ENCODE results near the gene CXCL11. TPM values are rescaled to one million over a fixed set of nuclear protein-coding genes. Genes with fewer than 3 reads are reported as not detected.

Gene CXCL11
- total and polyA plus RNA-seq, 2 experiments from 2014 or later = 0.81 to 1.9 TPM

DNA sequence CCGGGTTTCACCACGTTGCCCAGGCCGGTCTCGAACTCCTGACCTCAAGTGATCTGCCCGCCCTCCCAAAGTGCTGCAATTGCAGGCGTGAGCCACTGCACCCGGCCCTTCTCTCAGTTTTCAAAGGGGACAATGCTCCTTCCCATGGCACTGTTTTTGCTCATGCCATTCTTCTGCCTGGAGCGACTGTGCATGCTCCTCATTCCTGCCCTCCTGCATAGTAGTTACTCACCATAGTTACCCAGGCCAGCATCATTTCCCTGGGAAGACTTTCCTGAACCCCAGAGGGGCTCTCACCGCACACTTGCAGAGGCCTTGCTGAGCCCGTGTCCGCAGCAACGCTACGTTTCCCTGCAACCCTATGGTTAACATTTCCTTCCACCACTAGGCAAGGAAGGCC lies 25.3 kb downstream of the CXCL11 start:
- Histone ChIP-seq H3K4me1 (ENCODE audit: insufficient read depth) (peaks cover 11% of the 10 kb centered on the region), H3K36me3 (ENCODE audit: insufficient read depth) (no peaks in the 10 kb centered on the region), H3K27me3 (ENCODE audit: insufficient read depth) (no peaks in the 10 kb centered on the region), H3K9me2 (ENCODE audit: insufficient read depth) (no peaks in the 10 kb centered on the region), H3K4me3 (no peak overlapping the region), H3K4me2 (no peak overlapping the region), H3K27ac (ENCODE audit: low read depth) (no peak overlapping the region), H2AFZ (peak overlapping the region; percentile 76), H4K20me1 (replicated peaks; ENCODE audit: insufficient read depth) (no peaks in the 10 kb centered on the region), H3F3A (replicated peaks; ENCODE audit: low read depth) (no peaks in the 10 kb centered on the region), H3K79me2 (replicated peaks; ENCODE audit: insufficient read depth) (no peaks in the 10 kb centered on the region)
- no peak for TF ChIP-seq STAT1 (IDR thresholded peaks at IDR 0.05; ENCODE audit: unreplicated experiment)
- no peak for TF ChIP-seq CREB1 (CRISPR knock-in tag; IDR thresholded peaks at IDR 0.05; ENCODE audit: low read depth)
- TF ChIP-seq, protein P1, sequence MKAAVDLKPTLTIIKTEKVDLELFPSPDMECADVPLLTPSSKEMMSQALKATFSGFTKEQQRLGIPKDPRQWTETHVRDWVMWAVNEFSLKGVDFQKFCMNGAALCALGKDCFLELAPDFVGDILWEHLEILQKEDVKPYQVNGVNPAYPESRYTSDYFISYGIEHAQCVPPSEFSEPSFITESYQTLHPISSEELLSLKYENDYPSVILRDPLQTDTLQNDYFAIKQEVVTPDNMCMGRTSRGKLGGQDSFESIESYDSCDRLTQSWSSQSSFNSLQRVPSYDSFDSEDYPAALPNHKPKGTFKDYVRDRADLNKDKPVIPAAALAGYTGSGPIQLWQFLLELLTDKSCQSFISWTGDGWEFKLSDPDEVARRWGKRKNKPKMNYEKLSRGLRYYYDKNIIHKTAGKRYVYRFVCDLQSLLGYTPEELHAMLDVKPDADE (IDR thresholded peaks at IDR 0.05) = no peak
- TF ChIP-seq ZNF114 (CRISPR knock-in tag; IDR thresholded peaks at IDR 0.05) = no peak
- TF ChIP-seq EZH2phosphoT487 (IDR thresholded peaks at IDR 0.05; ENCODE audit: unreplicated experiment) = no peak
- no peak for TF ChIP-seq JUNB (IDR thresholded peaks at IDR 0.05; ENCODE audit: unreplicated experiment)
- no peak overlapping the region for H3K27ac Mint-ChIP-seq
- peaks cover 18% of the 10 kb centered on the region for H3K4me1 Mint-ChIP-seq
- H3K9me3 Mint-ChIP-seq = no peaks in the 10 kb centered on the region
- H3K27me3 Mint-ChIP-seq (ENCODE audit: insufficient read depth, low read depth, poor library complexity) = peaks cover 8% of the 10 kb centered on the region
- ATAC-seq (0 out of 3 replicates have a peak, but pooled peaks have one; percentile 15), DNase-seq (ENCODE audit: low spot score) (peak; percentile 11)
- no peak overlapping the region for H3K4me3 Mint-ChIP-seq
- H3K36me3 Mint-ChIP-seq (ENCODE audit: low read depth) = no peaks in the 10 kb centered on the region

DNA sequence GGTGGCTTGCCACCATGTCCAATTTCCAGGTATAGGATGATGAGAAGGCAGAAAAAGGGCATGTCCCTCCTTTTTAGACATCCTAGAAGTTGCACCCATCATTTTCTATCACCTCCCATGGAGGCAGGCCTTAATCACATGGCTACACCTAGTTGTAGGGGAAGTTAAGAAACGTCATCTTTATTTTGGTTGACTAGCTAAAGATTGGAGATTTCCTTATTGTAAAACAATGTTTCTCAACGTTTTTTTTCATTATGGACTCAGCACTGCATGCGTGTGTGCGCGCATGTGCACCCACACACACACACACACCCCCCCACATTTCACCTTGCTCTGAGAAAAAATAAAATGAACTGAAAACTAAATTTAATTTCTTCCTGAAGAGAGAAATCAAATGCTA lies 26.6 kb downstream of the CXCL11 start:
- Mint-ChIP-seq H3K36me3 (ENCODE audit: low read depth) (no peaks in the 10 kb centered on the region), H3K27me3 (ENCODE audit: insufficient read depth, low read depth, poor library complexity) (peaks cover 8% of the 10 kb centered on the region), H3K9me3 (no peaks in the 10 kb centered on the region), H3K4me3 (no peak overlapping the region), H3K4me1 (peaks cover 18% of the 10 kb centered on the region), H3K27ac (no peak overlapping the region)
- ATAC-seq = no peak
- H4K20me1 ChIP-seq (replicated peaks; ENCODE audit: insufficient read depth) = no peaks in the 10 kb centered on the region
- H3K4me3 ChIP-seq = no peak overlapping the region
- H3K27ac ChIP-seq (ENCODE audit: low read depth) = no peak overlapping the region
- peaks cover 11% of the 10 kb centered on the region for H3K4me1 ChIP-seq (ENCODE audit: insufficient read depth)
- H3F3A ChIP-seq (replicated peaks; ENCODE audit: low read depth) = no peaks in the 10 kb centered on the region
- no peaks in the 10 kb centered on the region for H3K79me2 ChIP-seq (replicated peaks; ENCODE audit: insufficient read depth)
- H2AFZ ChIP-seq = no peak overlapping the region
- no peaks in the 10 kb centered on the region for H3K9me2 ChIP-seq (ENCODE audit: insufficient read depth)
- no peak for DNase-seq (ENCODE audit: low spot score)
- H3K36me3 ChIP-seq (ENCODE audit: insufficient read depth) = no peaks in the 10 kb centered on the region
- no peaks in the 10 kb centered on the region for H3K27me3 ChIP-seq (ENCODE audit: insufficient read depth)
- no peak overlapping the region for H3K4me2 ChIP-seq
- TF ChIP-seq, protein P1 (IDR thresholded peaks at IDR 0.05) = no peak
- no peak for TF ChIP-seq POLR2AphosphoS5 (IDR thresholded peaks at IDR 0.05; ENCODE audit: low read depth)
- TF ChIP-seq, protein P2, sequence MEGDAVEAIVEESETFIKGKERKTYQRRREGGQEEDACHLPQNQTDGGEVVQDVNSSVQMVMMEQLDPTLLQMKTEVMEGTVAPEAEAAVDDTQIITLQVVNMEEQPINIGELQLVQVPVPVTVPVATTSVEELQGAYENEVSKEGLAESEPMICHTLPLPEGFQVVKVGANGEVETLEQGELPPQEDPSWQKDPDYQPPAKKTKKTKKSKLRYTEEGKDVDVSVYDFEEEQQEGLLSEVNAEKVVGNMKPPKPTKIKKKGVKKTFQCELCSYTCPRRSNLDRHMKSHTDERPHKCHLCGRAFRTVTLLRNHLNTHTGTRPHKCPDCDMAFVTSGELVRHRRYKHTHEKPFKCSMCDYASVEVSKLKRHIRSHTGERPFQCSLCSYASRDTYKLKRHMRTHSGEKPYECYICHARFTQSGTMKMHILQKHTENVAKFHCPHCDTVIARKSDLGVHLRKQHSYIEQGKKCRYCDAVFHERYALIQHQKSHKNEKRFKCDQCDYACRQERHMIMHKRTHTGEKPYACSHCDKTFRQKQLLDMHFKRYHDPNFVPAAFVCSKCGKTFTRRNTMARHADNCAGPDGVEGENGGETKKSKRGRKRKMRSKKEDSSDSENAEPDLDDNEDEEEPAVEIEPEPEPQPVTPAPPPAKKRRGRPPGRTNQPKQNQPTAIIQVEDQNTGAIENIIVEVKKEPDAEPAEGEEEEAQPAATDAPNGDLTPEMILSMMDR (conservative IDR thresholded peaks at IDR 0.05; ENCODE audit: low read depth in 2 of 2) = no peak
- no peak for TF ChIP-seq STAT1 (IDR thresholded peaks at IDR 0.05; ENCODE audit: unreplicated experiment)
- TF ChIP-seq NANOG (IDR thresholded peaks at IDR 0.05; ENCODE audit: borderline replicate concordance) = no peak
- TF ChIP-seq EZH2phosphoT487 (IDR thresholded peaks at IDR 0.05; ENCODE audit: unreplicated experiment) = no peak
- TF ChIP-seq, protein P3, sequence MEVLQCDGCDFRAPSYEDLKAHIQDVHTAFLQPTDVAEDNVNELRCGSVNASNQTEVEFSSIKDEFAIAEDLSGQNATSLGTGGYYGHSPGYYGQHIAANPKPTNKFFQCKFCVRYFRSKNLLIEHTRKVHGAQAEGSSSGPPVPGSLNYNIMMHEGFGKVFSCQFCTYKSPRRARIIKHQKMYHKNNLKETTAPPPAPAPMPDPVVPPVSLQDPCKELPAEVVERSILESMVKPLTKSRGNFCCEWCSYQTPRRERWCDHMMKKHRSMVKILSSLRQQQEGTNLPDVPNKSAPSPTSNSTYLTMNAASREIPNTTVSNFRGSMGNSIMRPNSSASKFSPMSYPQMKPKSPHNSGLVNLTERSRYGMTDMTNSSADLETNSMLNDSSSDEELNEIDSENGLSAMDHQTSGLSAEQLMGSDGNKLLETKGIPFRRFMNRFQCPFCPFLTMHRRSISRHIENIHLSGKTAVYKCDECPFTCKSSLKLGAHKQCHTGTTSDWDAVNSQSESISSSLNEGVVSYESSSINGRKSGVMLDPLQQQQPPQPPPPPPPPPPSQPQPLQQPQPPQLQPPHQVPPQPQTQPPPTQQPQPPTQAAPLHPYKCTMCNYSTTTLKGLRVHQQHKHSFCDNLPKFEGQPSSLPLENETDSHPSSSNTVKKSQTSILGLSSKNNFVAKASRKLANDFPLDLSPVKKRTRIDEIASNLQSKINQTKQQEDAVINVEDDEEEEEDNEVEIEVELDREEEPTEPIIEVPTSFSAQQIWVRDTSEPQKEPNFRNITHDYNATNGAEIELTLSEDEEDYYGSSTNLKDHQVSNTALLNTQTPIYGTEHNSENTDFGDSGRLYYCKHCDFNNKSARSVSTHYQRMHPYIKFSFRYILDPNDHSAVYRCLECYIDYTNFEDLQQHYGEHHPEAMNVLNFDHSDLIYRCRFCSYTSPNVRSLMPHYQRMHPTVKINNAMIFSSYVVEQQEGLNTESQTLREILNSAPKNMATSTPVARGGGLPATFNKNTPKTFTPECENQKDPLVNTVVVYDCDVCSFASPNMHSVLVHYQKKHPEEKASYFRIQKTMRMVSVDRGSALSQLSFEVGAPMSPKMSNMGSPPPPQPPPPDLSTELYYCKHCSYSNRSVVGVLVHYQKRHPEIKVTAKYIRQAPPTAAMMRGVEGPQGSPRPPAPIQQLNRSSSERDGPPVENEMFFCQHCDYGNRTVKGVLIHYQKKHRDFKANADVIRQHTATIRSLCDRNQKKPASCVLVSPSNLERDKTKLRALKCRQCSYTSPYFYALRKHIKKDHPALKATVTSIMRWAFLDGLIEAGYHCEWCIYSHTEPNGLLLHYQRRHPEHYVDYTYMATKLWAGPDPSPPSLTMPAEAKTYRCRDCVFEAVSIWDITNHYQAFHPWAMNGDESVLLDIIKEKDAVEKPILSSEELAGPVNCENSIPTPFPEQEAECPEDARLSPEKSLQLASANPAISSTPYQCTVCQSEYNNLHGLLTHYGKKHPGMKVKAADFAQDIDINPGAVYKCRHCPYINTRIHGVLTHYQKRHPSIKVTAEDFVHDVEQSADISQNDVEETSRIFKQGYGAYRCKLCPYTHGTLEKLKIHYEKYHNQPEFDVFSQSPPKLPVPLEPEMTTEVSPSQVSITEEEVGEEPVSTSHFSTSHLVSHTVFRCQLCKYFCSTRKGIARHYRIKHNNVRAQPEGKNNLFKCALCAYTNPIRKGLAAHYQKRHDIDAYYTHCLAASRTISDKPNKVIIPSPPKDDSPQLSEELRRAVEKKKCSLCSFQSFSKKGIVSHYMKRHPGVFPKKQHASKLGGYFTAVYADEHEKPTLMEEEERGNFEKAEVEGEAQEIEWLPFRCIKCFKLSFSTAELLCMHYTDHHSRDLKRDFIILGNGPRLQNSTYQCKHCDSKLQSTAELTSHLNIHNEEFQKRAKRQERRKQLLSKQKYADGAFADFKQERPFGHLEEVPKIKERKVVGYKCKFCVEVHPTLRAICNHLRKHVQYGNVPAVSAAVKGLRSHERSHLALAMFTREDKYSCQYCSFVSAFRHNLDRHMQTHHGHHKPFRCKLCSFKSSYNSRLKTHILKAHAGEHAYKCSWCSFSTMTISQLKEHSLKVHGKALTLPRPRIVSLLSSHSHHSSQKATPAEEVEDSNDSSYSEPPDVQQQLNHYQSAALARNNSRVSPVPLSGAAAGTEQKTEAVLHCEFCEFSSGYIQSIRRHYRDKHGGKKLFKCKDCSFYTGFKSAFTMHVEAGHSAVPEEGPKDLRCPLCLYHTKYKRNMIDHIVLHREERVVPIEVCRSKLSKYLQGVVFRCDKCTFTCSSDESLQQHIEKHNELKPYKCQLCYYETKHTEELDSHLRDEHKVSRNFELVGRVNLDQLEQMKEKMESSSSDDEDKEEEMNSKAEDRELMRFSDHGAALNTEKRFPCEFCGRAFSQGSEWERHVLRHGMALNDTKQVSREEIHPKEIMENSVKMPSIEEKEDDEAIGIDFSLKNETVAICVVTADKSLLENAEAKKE (CRISPR knock-in tag; IDR thresholded peaks at IDR 0.05) = no peak
- no peak for TF ChIP-seq CREB1 (CRISPR knock-in tag; IDR thresholded peaks at IDR 0.05; ENCODE audit: low read depth)
- TF ChIP-seq JUNB (IDR thresholded peaks at IDR 0.05; ENCODE audit: unreplicated experiment) = no peak
- TF ChIP-seq ZNF331 (CRISPR knock-in tag; IDR thresholded peaks at IDR 0.05; ENCODE audit: low read depth) = no peak
